ENCODE results near the gene USP10. TPM values are rescaled to one million over a fixed set of nuclear protein-coding genes. Genes with fewer than 3 reads are reported as not detected.

USP10 gene
- total RNA-seq, 2 experiments from 2014 or later: 65.9 to 134 TPM

- Histone ChIP-seq H2AFZ (ENCODE audit: low read length) (no peak overlapping the region), H3K4me3 (ENCODE audit: low read depth, low read length, poor library complexity, severe bottlenecking) (no peak overlapping the region), H4K20me1 (ENCODE audit: insufficient read depth, low read length) (no peaks in the 10 kb centered on the region), H3K27ac (ENCODE audit: low read depth, low read length, poor library complexity, severe bottlenecking) (no peak overlapping the region), H3K36me3 (ENCODE audit: insufficient read depth, low read length) (no peaks in the 10 kb centered on the region), H3K4me2 (ENCODE audit: low read length) (no peak overlapping the region), H3K79me2 (ENCODE audit: insufficient read depth, low read depth, low read length) (no peaks in the 10 kb centered on the region), H3K9me2 (ENCODE audit: insufficient read depth, low read length) (no peaks in the 10 kb centered on the region), H3K4me1 (ENCODE audit: insufficient read depth, low read length, poor library complexity, severe bottlenecking) (no peaks in the 10 kb centered on the region), H3K9me3 (ENCODE audit: low read length) (no peaks in the 10 kb centered on the region)
- no peak for DNase-seq (ENCODE audit: low spot score)
- no TSS peak for BruUV-seq (replicated peaks)
- TF ChIP-seq, protein P1, sequence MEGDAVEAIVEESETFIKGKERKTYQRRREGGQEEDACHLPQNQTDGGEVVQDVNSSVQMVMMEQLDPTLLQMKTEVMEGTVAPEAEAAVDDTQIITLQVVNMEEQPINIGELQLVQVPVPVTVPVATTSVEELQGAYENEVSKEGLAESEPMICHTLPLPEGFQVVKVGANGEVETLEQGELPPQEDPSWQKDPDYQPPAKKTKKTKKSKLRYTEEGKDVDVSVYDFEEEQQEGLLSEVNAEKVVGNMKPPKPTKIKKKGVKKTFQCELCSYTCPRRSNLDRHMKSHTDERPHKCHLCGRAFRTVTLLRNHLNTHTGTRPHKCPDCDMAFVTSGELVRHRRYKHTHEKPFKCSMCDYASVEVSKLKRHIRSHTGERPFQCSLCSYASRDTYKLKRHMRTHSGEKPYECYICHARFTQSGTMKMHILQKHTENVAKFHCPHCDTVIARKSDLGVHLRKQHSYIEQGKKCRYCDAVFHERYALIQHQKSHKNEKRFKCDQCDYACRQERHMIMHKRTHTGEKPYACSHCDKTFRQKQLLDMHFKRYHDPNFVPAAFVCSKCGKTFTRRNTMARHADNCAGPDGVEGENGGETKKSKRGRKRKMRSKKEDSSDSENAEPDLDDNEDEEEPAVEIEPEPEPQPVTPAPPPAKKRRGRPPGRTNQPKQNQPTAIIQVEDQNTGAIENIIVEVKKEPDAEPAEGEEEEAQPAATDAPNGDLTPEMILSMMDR (conservative IDR thresholded peaks at IDR 0.05; ENCODE audit: low read length): no peak
- no peak for TF ChIP-seq EZH2phosphoT487 (IDR thresholded peaks at IDR 0.05; ENCODE audit: borderline replicate concordance, low read depth, low read length)
- intact Hi-C loops (cut with micrococcal nuclease; ENCODE audit: unreplicated experiment): no loop called here
- CTCF ChIA-PET (ENCODE audit: unreplicated experiment): no interaction called here
- POLR2A ChIA-PET: no interaction called here
Measured at GRCh38 chr16:84806890-84807258, 107.1 kb downstream of the USP10 start.

DNA sequence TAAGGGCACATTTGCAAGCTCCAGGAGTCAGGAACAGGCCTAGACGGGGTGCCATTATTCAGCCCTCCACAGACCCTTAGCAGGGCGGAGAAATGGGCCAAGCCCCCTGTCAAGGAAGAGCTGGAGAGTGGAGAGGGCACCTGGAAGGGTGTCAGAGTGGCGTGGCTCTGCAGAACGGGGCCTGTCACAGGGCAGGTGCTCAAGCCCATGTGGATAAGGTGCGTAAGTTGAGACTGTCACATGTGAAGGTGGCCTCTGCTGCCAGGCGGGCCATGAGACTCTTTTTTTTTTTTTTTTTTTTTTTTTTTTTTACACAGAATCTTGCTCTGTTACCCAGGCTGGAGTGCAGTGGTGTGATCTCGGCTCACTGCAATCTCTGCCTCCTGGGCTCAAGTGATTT is 108.0 kb downstream of the USP10 start:
- Histone ChIP-seq H3K4me1 (ENCODE audit: insufficient read depth, low read length, poor library complexity, severe bottlenecking) (no peaks in the 10 kb centered on the region), H3K27ac (ENCODE audit: low read depth, low read length, poor library complexity, severe bottlenecking) (no peak overlapping the region), H2AFZ (ENCODE audit: low read length) (no peak overlapping the region), H3K36me3 (ENCODE audit: insufficient read depth, low read length) (no peaks in the 10 kb centered on the region), H3K9me2 (ENCODE audit: insufficient read depth, low read length) (no peaks in the 10 kb centered on the region), H4K20me1 (ENCODE audit: insufficient read depth, low read length) (no peaks in the 10 kb centered on the region), H3K4me2 (ENCODE audit: low read length) (no peak overlapping the region), H3K4me3 (ENCODE audit: low read depth, low read length, poor library complexity, severe bottlenecking) (no peak overlapping the region), H3K9me3 (ENCODE audit: low read length) (no peaks in the 10 kb centered on the region), H3K79me2 (ENCODE audit: insufficient read depth, low read depth, low read length) (no peaks in the 10 kb centered on the region)
- no peak for TF ChIP-seq EZH2phosphoT487 (IDR thresholded peaks at IDR 0.05; ENCODE audit: borderline replicate concordance, low read depth, low read length)
- TF ChIP-seq, protein P1 (conservative IDR thresholded peaks at IDR 0.05; ENCODE audit: low read length): no peak
- POLR2A ChIA-PET: no interaction called here
- no TSS peak for BruUV-seq (replicated peaks)
- intact Hi-C loops (cut with micrococcal nuclease; ENCODE audit: unreplicated experiment): no loop called here
- CTCF ChIA-PET (ENCODE audit: unreplicated experiment): no interaction called here
- no peak for DNase-seq (ENCODE audit: low spot score)

DNA sequence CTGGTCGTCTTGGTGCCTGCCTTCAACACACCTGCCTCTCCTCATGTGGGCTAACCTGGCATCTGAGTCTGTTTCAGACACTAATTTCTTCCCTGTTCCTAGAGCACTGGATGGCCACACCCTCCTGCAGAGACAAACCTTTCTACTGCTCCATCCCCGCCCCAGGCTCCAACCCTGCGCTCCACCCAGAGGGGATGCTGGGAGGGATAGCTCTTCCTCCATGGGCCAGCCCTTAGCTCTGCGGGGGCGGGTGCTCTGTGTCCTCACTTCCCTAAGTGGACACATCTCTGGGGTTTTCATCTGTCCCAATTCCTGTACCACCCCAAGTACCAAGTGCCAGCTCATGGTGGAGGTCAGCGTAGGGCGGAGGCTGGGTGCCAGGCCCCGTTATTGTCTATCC is 109.0 kb downstream of the USP10 start:
- intact Hi-C loops (cut with micrococcal nuclease; ENCODE audit: unreplicated experiment): no loop called here
- no peaks in the 10 kb centered on the region for H3K9me3 ChIP-seq (ENCODE audit: low read length)
- TF ChIP-seq EZH2phosphoT487 (IDR thresholded peaks at IDR 0.05; ENCODE audit: borderline replicate concordance, low read depth, low read length): no peak
- TF ChIP-seq, protein P1 (conservative IDR thresholded peaks at IDR 0.05; ENCODE audit: low read length): no peak
- POLR2A ChIA-PET: interaction anchor here (0.5 to 0.6 kb wide), 2 partner anchors 64 to 163 kb away, joined by 4 to 6 read pairs; no protein-coding TSS in a partner anchor
- no peak overlapping the region for H3K4me3 ChIP-seq (ENCODE audit: low read depth, low read length, poor library complexity, severe bottlenecking)
- BruUV-seq (replicated peaks): no TSS peak
- no peaks in the 10 kb centered on the region for H3K4me1 ChIP-seq (ENCODE audit: insufficient read depth, low read length, poor library complexity, severe bottlenecking)
- no peaks in the 10 kb centered on the region for H3K79me2 ChIP-seq (ENCODE audit: insufficient read depth, low read depth, low read length)
- H3K9me2 ChIP-seq (ENCODE audit: insufficient read depth, low read length): no peaks in the 10 kb centered on the region
- no peak overlapping the region for H2AFZ ChIP-seq (ENCODE audit: low read length)
- no peak overlapping the region for H3K4me2 ChIP-seq (ENCODE audit: low read length)
- no peaks in the 10 kb centered on the region for H4K20me1 ChIP-seq (ENCODE audit: insufficient read depth, low read length)
- CTCF ChIA-PET (ENCODE audit: unreplicated experiment): no interaction called here
- no peaks in the 10 kb centered on the region for H3K36me3 ChIP-seq (ENCODE audit: insufficient read depth, low read length)
- DNase-seq (ENCODE audit: low spot score): no peak
- H3K27ac ChIP-seq (ENCODE audit: low read depth, low read length, poor library complexity, severe bottlenecking): no peak overlapping the region

Data from OCI-LY7 (cell line).